NCI-H526 (cell line): ENCODE results near the gene ACSL4.

ENCODE experiments used
- DNase-seq, 2 experiments: peaks; one replicate each; lab custom pipeline; 2025; lab: John Stamatoyannopoulos, UW

Gene ACSL4

GRCh38 chrX:109596015-109596414 is 137.0 kb downstream of the ACSL4 start:
- no peak for DNase-seq
